IMR-90 (cell line): ENCODE measurements around the gene GOLT1A. TPM values are rescaled to one million over a fixed set of nuclear protein-coding genes. Genes with fewer than 3 reads are reported as not detected.

ENCODE experiments used
- ATAC-seq: fragments of 200-7000 bp; cut with Tn5 transposase; 2 replicates; pipeline ENCODE4 v1.9.1; 2020; ENCODE audit warnings: low read depth, mild to moderate bottlenecking, moderate library complexity
- BruUV-seq: library from RNA; stranded (reverse); fragments of 400-500 nt; replicated peaks from 2 replicates; lab custom pipeline; 2021; lab: Mats Ljungman, UMichigan
- CTCF ChIA-PET: fragments of 300-600 bp; formaldehyde crosslinking; extraction: SDS; loops from one replicate; lab custom pipeline; 2021; ENCODE audit warnings: antibody characterized with exemption; lab: Yijun Ruan, JAX
- POLR2A ChIA-PET: fragments of 300-600 bp; sonication (Branson Sonifier 250); formaldehyde crosslinking; loops from one replicate; lab custom pipeline; 2022; ENCODE audit warnings: antibody characterized with exemption; ENCODE audit not compliant: unreplicated experiment; lab: Charles Lee
- DNase-seq: peaks from one replicate; pipeline ENCODE4 v3.0.0; 2013
- H2AFZ ChIP-seq: replicated peaks from 2 replicates; pipeline ENCODE3; 2013; ENCODE audit warnings: low read length, mild to moderate bottlenecking; ENCODE audit not compliant: poor library complexity
- H2AK5ac ChIP-seq: 2 replicates; pipeline ENCODE4 v1.6.1; 2013; ENCODE audit warnings: low read depth, low read length, inconsistent platforms
- H2AK9ac ChIP-seq: replicated peaks from 2 replicates; pipeline ENCODE3; 2013; ENCODE audit warnings: mild to moderate bottlenecking, low read depth, low read length, moderate library complexity; ENCODE audit not compliant: poor library complexity
- H2BK120ac ChIP-seq: 2 replicates; pipeline ENCODE4 v1.6.1; 2013; ENCODE audit warnings: low read depth, low read length, inconsistent platforms
- H2BK15ac ChIP-seq: 3 replicates; pipeline ENCODE4 v1.6.1; 2013; ENCODE audit warnings: low read depth, low read length, inconsistent platforms
- H2BK20ac ChIP-seq: 2 replicates; pipeline ENCODE4 v1.6.1; 2013; ENCODE audit warnings: low read depth, mild to moderate bottlenecking, inconsistent platforms, low read length, moderate library complexity
- H2BK5ac ChIP-seq: 2 replicates; pipeline ENCODE4 v1.6.1; 2013; ENCODE audit warnings: mild to moderate bottlenecking, low read depth, low read length, inconsistent platforms; ENCODE audit not compliant: poor library complexity, severe bottlenecking
- H3K14ac ChIP-seq: replicated peaks from 2 replicates; pipeline ENCODE4 v1.6.1; 2013; ENCODE audit warnings: low read depth, low read length, inconsistent platforms
- H3K18ac ChIP-seq: 2 replicates; pipeline ENCODE4 v1.6.1; 2013; ENCODE audit warnings: low read depth, low read length, control low read depth
- H3K23ac ChIP-seq: 2 replicates; pipeline ENCODE4 v1.6.1; 2013; ENCODE audit warnings: low read depth, low read length, inconsistent platforms
- H3K27ac ChIP-seq: 2 replicates; pipeline ENCODE4 v1.5.1; 2013; ENCODE audit warnings: mild to moderate bottlenecking, control low read depth, low read length; ENCODE audit not compliant: insufficient read depth
- H3K27me3 ChIP-seq: 2 replicates; pipeline ENCODE4 v1.6.1; 2013; ENCODE audit warnings: low read length; ENCODE audit not compliant: control insufficient read depth, insufficient read depth
- H3K36me3 ChIP-seq: 2 replicates; pipeline ENCODE4 v1.6.1; 2013; ENCODE audit warnings: low read length, mixed read lengths; ENCODE audit not compliant: control insufficient read depth, insufficient read depth
- H3K4ac ChIP-seq: 2 replicates; pipeline ENCODE4 v1.6.1; 2013; ENCODE audit warnings: low read depth, low read length, inconsistent platforms
- H3K4me1 ChIP-seq: 2 replicates; pipeline ENCODE4 v1.6.1; 2013; ENCODE audit warnings: low read length, mixed read lengths; ENCODE audit not compliant: control insufficient read depth, insufficient read depth
- H3K4me2 ChIP-seq: 2 replicates; pipeline ENCODE4 v1.6.1; 2013; ENCODE audit warnings: low read depth, mild to moderate bottlenecking, control low read depth, low read length, moderate library complexity
- H3K4me3 ChIP-seq: 2 replicates; pipeline ENCODE4 v1.5.1; 2013; ENCODE audit warnings: low read depth, mild to moderate bottlenecking, control low read depth, low read length, moderate library complexity; ENCODE audit not compliant: insufficient read depth
- H3K56ac ChIP-seq: 2 replicates; pipeline ENCODE4 v1.6.1; 2013; ENCODE audit warnings: low read length, inconsistent platforms; ENCODE audit not compliant: insufficient read depth; ENCODE audit errors: extremely low read depth
- H3K79me1 ChIP-seq, 2 experiments: 2 replicates each; pipeline ENCODE4 v1.6.1; 2013; ENCODE audit warnings: low read length in 2 of 2, inconsistent platforms in 1 of 2, low read depth in 1 of 2
- H3K9ac ChIP-seq: 2 replicates; pipeline ENCODE4 v1.6.1; 2013; ENCODE audit warnings: low read depth, low read length, control low read depth
- H3K9me1 ChIP-seq: 2 replicates; pipeline ENCODE4 v1.6.1; 2013; ENCODE audit warnings: low read length, inconsistent platforms; ENCODE audit not compliant: insufficient read depth
- H3K9me3 ChIP-seq: 2 replicates; pipeline ENCODE4 v1.6.1; 2013; ENCODE audit warnings: low read length; ENCODE audit not compliant: control insufficient read depth, insufficient read depth
- H4K20me1 ChIP-seq: 2 replicates; pipeline ENCODE4 v1.6.1; 2013; ENCODE audit warnings: low read length, inconsistent platforms; ENCODE audit not compliant: insufficient read depth
- H4K5ac ChIP-seq: 2 replicates; pipeline ENCODE4 v1.6.1; 2013; ENCODE audit warnings: mild to moderate bottlenecking, low read depth, low read length, control low read depth
- H4K8ac ChIP-seq, 2 experiments: 2 replicates each; pipeline ENCODE4 v1.6.1; 2013; ENCODE audit warnings: low read depth in 2 of 2, low read length in 2 of 2, control low read depth in 1 of 2, inconsistent platforms in 1 of 2
- H4K91ac ChIP-seq: 2 replicates; pipeline ENCODE4 v1.6.1; 2013; ENCODE audit warnings: low read depth, low read length, inconsistent platforms; ENCODE audit not compliant: insufficient read depth
- CEBPB ChIP-seq: IDR thresholded peaks from 2 replicates; pipeline ENCODE4 v1.6.1; 2012; ENCODE audit warnings: low read depth, low read length, improper control_type of control experiment
- MXI1 ChIP-seq: IDR thresholded peaks from 2 replicates; pipeline ENCODE4 v1.6.1; 2012; ENCODE audit warnings: low read depth, mild to moderate bottlenecking, low read length, moderate library complexity, borderline replicate concordance
- NFE2L2 ChIP-seq: fragments of 150-350 bp; IDR thresholded peaks from 2 replicates; pipeline ENCODE4 v1.6.1; 2016; ENCODE audit warnings: low read depth, mild to moderate bottlenecking, low read length
- WGBS, 2 experiments: methylation state at CpG; one replicate each; pipeline versions ENCODE4 v1.1.5 to v1.1.7; 2013; ENCODE audit warnings: missing lambda C conversion rate in 2 of 2; ENCODE audit not compliant: insufficient read length in 1 of 2; ENCODE audit errors: extremely low coverage in 2 of 2; 5-methylcytosine and 5-hydroxymethylcytosine counted together
- dilution Hi-C: fragments of 300-500 bp; cut with HindIII; formaldehyde crosslinking; loops from one replicate; pipeline ENCODE4 v1.14.3; 2018; ENCODE audit warnings: low sequenced_read_pairs; ENCODE audit not compliant: unreplicated experiment
- in situ Hi-C: fragments of 300-500 bp; cut with MboI; formaldehyde crosslinking; loops from 3 replicates; pipeline ENCODE4 v1.14.3; 2019; ENCODE audit warnings: low sequenced_read_pairs, inconsistent platforms, mixed read lengths
- intact Hi-C: fragments of 100-400 bp; cut with micrococcal nuclease; formaldehyde crosslinking; loops from 2 replicates; pipeline ENCODE4 v1.10.0; 2022
- polyA plus RNA-seq, 3 experiments: library from polyadenylated mRNA; depleted of rRNA; stranded (reverse); fragments of >200 nt; gene quantifications; 2 replicates each; pipeline ENCODE4 v1.2.3, GENCODE V29; 2012; ENCODE audit warnings: low replicate concordance in 1 of 3
- total RNA-seq: library from RNA; depleted of rRNA; stranded (reverse); fragments of >200 nt; gene quantifications from 2 replicates; pipeline ENCODE4 v1.2.3, GENCODE V29; 2012

GOLT1A gene
- total and polyA plus RNA-seq, 2 of the 4 experiments (the other 2 are of a cell fraction), result 0.32 TPM; not detected in 1

- Histone ChIP-seq H2BK20ac (peak overlapping the region; percentile 32; the same call in 1 of the 2 replicates), H3K18ac (no peak overlapping the region), H3K4me2 (no peak overlapping the region), H3K14ac (no peak overlapping the region), H3K36me3 (no peaks in the 10 kb centered on the region), H3K4me1 (peaks cover 28% of the 10 kb centered on the region), H3K56ac (no peak overlapping the region), H2AK5ac (peak overlapping the region; percentile 47; the same call in 1 of the 2 replicates), H4K8ac (0 out of 4 replicates have a peak overlapping the region, but pooled peaks of 1 of the 2 experiments have one; percentile 4), H3K9me3 (no peaks in the 10 kb centered on the region), H3K27me3 (peaks cover 3% of the 10 kb centered on the region; the same call in 1 of the 2 replicates), H2BK120ac (peak overlapping the region; percentile 51), H3K79me1 (peaks cover 6 to 24% of the 10 kb centered on the region in 2 experiments; a peak in 3 of 4 replicates), H3K9ac (no peak overlapping the region), H4K5ac (no peak overlapping the region), H2AFZ (no peak overlapping the region), H3K9me1 (peaks cover 22% of the 10 kb centered on the region), H3K27ac (no peak overlapping the region), H3K23ac (no peak overlapping the region), H4K20me1 (no peaks in the 10 kb centered on the region), H4K91ac (peak overlapping the region; percentile 61), H2AK9ac (no peak overlapping the region), H2BK15ac (no peak overlapping the region; the same call in 2 of the 3 replicates), H3K4ac (0 out of 2 replicates have a peak overlapping the region, but pooled peaks have one; percentile 19), H3K4me3 (no peak overlapping the region), H2BK5ac (no peak overlapping the region)
- TF ChIP-seq MXI1, result no peak
- TF ChIP-seq CEBPB, result no peak
- TF ChIP-seq NFE2L2, result no peak
- ChIA-PET POLR2A (no interaction called here), CTCF (no interaction called here)
- in situ Hi-C loops (no loop called here), dilution Hi-C loops (no loop called here), intact Hi-C loops (no loop called here)
- ATAC-seq (no peak), DNase-seq (no peak)
- no TSS peak for BruUV-seq
- no CpG with 5 or more reads among the region's 3 CpGs for WGBS, 2 experiments
Observed at GRCh38 chr1:204192589-204193352, 21.0 kb downstream of the GOLT1A start.
